HepG2 (cell line): ENCODE data around the gene SOBP. TPM values are rescaled to one million over a fixed set of nuclear protein-coding genes. Genes with fewer than 3 reads are reported as not detected.

Source experiments
- ATAC-seq: fragments of 200-7000 bp; cut with Tn5 transposase; 3 replicates; pipeline ENCODE4 v1.9.1; 2020; ENCODE audit warnings: mild to moderate bottlenecking, moderate library complexity
- BruUV-seq: library from RNA; stranded (reverse); fragments of 400-500 nt; replicated peaks from 2 replicates; lab custom pipeline; 2021; lab: Mats Ljungman, UMichigan
- CTCF ChIA-PET: fragments of 300-600 bp; formaldehyde crosslinking; extraction: SDS; loops from one replicate; lab custom pipeline; 2021; ENCODE audit warnings: low total read pairs, inconsistent platforms, low intra/inter-chr PET ratio; lab: Yijun Ruan, JAX
- POLR2A ChIA-PET: fragments of 350-600 bp; sonication (Branson Sonifier 250); formaldehyde crosslinking; loops from one replicate; lab custom pipeline; 2020; ENCODE audit warnings: antibody characterized with exemption, inconsistent platforms; lab: Yijun Ruan, JAX
- DNase-seq: peaks from one replicate; pipeline ENCODE4 v3.0.0-alpha.2; 2015; ENCODE audit warnings: low spot score
- FAIRE-seq: peaks from 3 replicates; lab custom pipeline; 2011; peaks lifted over from hg19 to GRCh38; lab: Jason Lieb, UNC
- H2AFZ ChIP-seq: one replicate; pipeline ENCODE4 v1.6.1; 2011; ENCODE audit warnings: low read length, inconsistent platforms
- H3K27ac ChIP-seq: fragments of 300-600 bp; 3 replicates; pipeline ENCODE4 v1.8.0; 2011; ENCODE audit warnings: mixed run types, mild to moderate bottlenecking, mixed read lengths, low read length, inconsistent platforms; ENCODE audit not compliant: insufficient read depth; ENCODE audit errors: extremely low read length
- H3K27me3 ChIP-seq, 2 experiments: fragments of 200-600 bp in 1 of 2; 2 replicates in 1 of 2; 3 replicates in 1 of 2; pipeline versions ENCODE4 v1.6.0 to v1.8.0; 2011; ENCODE audit warnings: low read length in 2 of 2, mild to moderate bottlenecking in 2 of 2, moderate library complexity in 2 of 2, inconsistent platforms in 1 of 2; ENCODE audit not compliant: insufficient read depth in 2 of 2, control insufficient read depth in 1 of 2
- H3K36me3 ChIP-seq, 2 experiments: fragments of 200-600 bp in 1 of 2; replicated peaks in 1 of 2; 2 replicates in 1 of 2; 3 replicates in 1 of 2; pipeline versions ENCODE4 v1.5.1 to v1.8.0; 2011; ENCODE audit warnings: low read length in 2 of 2, inconsistent platforms in 1 of 2; ENCODE audit not compliant: insufficient read depth in 2 of 2, control insufficient read depth in 1 of 2
- H3K4me1 ChIP-seq: 2 replicates; pipeline ENCODE4 v1.5.1; 2012; ENCODE audit warnings: low read length, inconsistent platforms; ENCODE audit not compliant: insufficient read depth
- H3K4me2 ChIP-seq: 2 replicates; pipeline ENCODE4 v1.6.0; 2011; ENCODE audit warnings: low read depth, low read length, inconsistent platforms
- H3K4me3 ChIP-seq, 3 experiments: fragments of 200-600 bp in 1 of 3; sonication (generic), shearing (Covaris generic) in 1 of 3; replicated peaks in 1 of 3; 2 replicates each; pipeline ENCODE4 v1.5.1; 2011 to 2016; ENCODE audit warnings: low read length in 3 of 3, inconsistent platforms in 2 of 3, low read depth in 2 of 3, mild to moderate bottlenecking in 2 of 3, control low read depth in 1 of 3, mixed read lengths in 1 of 3; ENCODE audit not compliant: insufficient read depth in 1 of 3
- H3K79me2 ChIP-seq: one replicate; pipeline ENCODE4 v1.6.1; 2011; ENCODE audit warnings: low read length, inconsistent platforms; ENCODE audit not compliant: insufficient read depth
- H3K9ac ChIP-seq: 2 replicates; pipeline ENCODE4 v1.6.0; 2011; ENCODE audit warnings: mild to moderate bottlenecking, low read depth, low read length, inconsistent platforms; ENCODE audit not compliant: insufficient read depth
- H3K9me3 ChIP-seq: 2 replicates; pipeline ENCODE4 v1.5.1; 2012; ENCODE audit warnings: mild to moderate bottlenecking, low read length
- H4K20me1 ChIP-seq: 2 replicates; pipeline ENCODE4 v1.6.0; 2011; ENCODE audit warnings: inconsistent platforms, mild to moderate bottlenecking, low read length, moderate library complexity; ENCODE audit not compliant: insufficient read depth
- FOXO4 ChIP-seq: sonication (generic); formaldehyde crosslinking; conservative IDR thresholded peaks from 2 replicates; pipeline ENCODE4 v1.8.1; 2023; ENCODE audit warnings: missing genetic modification reagents
- HMGXB4 ChIP-seq, 2 experiments: sonication (generic) in 1 of 2; formaldehyde crosslinking in 1 of 2; IDR thresholded peaks; 2 replicates each; pipeline versions ENCODE4 v1.4.0 to v1.6.1; 2018 to 2020; ENCODE audit warnings: missing genetic modification reagents in 2 of 2, borderline replicate concordance in 1 of 2, low read depth in 1 of 2, mild to moderate bottlenecking in 1 of 2, missing biosample characterization in 1 of 2
- KLF12 ChIP-seq: sonication (generic); formaldehyde crosslinking; IDR thresholded peaks from 2 replicates; pipeline ENCODE4 v1.4.0; 2020; ENCODE audit warnings: missing genetic modification reagents, borderline replicate concordance
- KMT2A ChIP-seq: sonication (generic); formaldehyde crosslinking; IDR thresholded peaks from 2 replicates; pipeline ENCODE4 v1.4.0; 2020; ENCODE audit warnings: missing genetic modification reagents
- MED1 ChIP-seq: sonication (generic); formaldehyde crosslinking; IDR thresholded peaks from 2 replicates; pipeline ENCODE4 v1.4.0; 2020; ENCODE audit warnings: missing genetic modification reagents
- MYC ChIP-seq: sonication (generic); formaldehyde crosslinking; IDR thresholded peaks from 2 replicates; pipeline ENCODE4 v1.9.0; 2021; ENCODE audit warnings: missing genetic modification reagents, borderline replicate concordance
- PHF21A ChIP-seq: sonication (generic); formaldehyde crosslinking; IDR thresholded peaks from 2 replicates; pipeline ENCODE4 v1.5.0; 2020; ENCODE audit warnings: mild to moderate bottlenecking, missing genetic modification reagents
- POGK ChIP-seq: sonication (generic); formaldehyde crosslinking; conservative IDR thresholded peaks from 2 replicates; pipeline ENCODE4 v1.8.0; 2022; ENCODE audit warnings: mild to moderate bottlenecking, moderate library complexity, missing genetic modification reagents
- ZNF550 ChIP-seq: sonication (generic); formaldehyde crosslinking; IDR thresholded peaks from 2 replicates; pipeline ENCODE4 v1.4.0; 2020; ENCODE audit warnings: mild to moderate bottlenecking, missing genetic modification reagents, borderline replicate concordance
- ZNF615 ChIP-seq: sonication (generic); formaldehyde crosslinking; IDR thresholded peaks from 2 replicates; pipeline ENCODE4 v1.5.0; 2020; ENCODE audit warnings: mild to moderate bottlenecking, missing genetic modification reagents, borderline replicate concordance
- ZNF788 ChIP-seq: sonication (generic); formaldehyde crosslinking; IDR thresholded peaks from 2 replicates; pipeline ENCODE4 v1.5.0; 2020; ENCODE audit warnings: mild to moderate bottlenecking, missing genetic modification reagents, borderline replicate concordance
- WGBS: methylation state at CpG from one replicate; pipeline ENCODE4 v1.1.6; 2017; ENCODE audit warnings: low lambda C conversion rate; 5-methylcytosine and 5-hydroxymethylcytosine counted together
- in situ Hi-C: cut with HindIII; loops from 2 replicates; pipeline ENCODE4 v1.10.0; 2017; ENCODE audit warnings: low pct_unique_long_range_greater_than_20kb; ENCODE audit not compliant: extremely low pct_ligation_motif_present
- intact Hi-C: fragments of 100-400 bp; cut with micrococcal nuclease; formaldehyde crosslinking; loops from one replicate; pipeline ENCODE4 v1.10.0; 2022; ENCODE audit not compliant: unreplicated experiment
- polyA plus RNA-seq, 8 experiments: library from polyadenylated mRNA; depleted of rRNA in 3 of 8; stranded (reverse) in 7 of 8; unstranded in 1 of 8; fragments of >200 nt; fragmentation: Illumina TruSeq in 4 of 8; extraction: Trizol in 4 of 8; gene quantifications; 2 replicates each; pipeline versions ENCODE4 v1.2.1 to v1.2.3, GENCODE V29; 2011 to 2016; ENCODE audit warnings: low read depth in 4 of 8, missing spikeins in 1 of 8, mixed read lengths in 1 of 8; ENCODE audit not compliant: insufficient read depth in 1 of 8
- total RNA-seq, 5 experiments: library from RNA; depleted of rRNA; stranded (reverse); fragments of >200 nt; fragmentation: Illumina TruSeq; extraction: Trizol; gene quantifications; 2 replicates each; pipeline ENCODE4 v1.2.3, GENCODE V29; 2016; ENCODE audit warnings: low read depth in 1 of 5

Gene SOBP
- total and polyA plus RNA-seq, 2 of the 13 experiments (the other 11 are each of a cell fraction or from before 2014, with no cell fraction given): 1.5 to 6.9 TPM

GRCh38 chr6:107495196-107495643 lies 5.3 kb downstream of the SOBP start:
- no peaks in the 10 kb centered on the region; the same call in 1 of the 2 replicates for H4K20me1 ChIP-seq
- in situ Hi-C loops: loop anchor here (5.0 kb wide), 1 partner anchor 37 kb away; no protein-coding TSS in a partner anchor
- BruUV-seq: no TSS peak
- no peaks in the 10 kb centered on the region for H3K27me3 ChIP-seq
- peak overlapping the region; percentile 28; the same call in 1 of the 2 replicates for H3K9ac ChIP-seq
- no peaks in the 10 kb centered on the region for H3K9me3 ChIP-seq
- H3K79me2 ChIP-seq: peaks cover 91% of the 10 kb centered on the region
- H3K4me1 ChIP-seq: peaks cover 63% of the 10 kb centered on the region
- FAIRE-seq: no peak
- ATAC-seq: no peak
- ChIA-PET POLR2A (interaction anchor here (3.3 to 4.9 kb wide), 2 partner anchors 36 to 44 kb away, joined by 41 to 50 read pairs; partner anchors contain the start of gene PDSS2), CTCF (no interaction called here)
- DNase-seq: no peak
- peak; percentile 27; the same call in 1 of the 2 replicates for TF ChIP-seq ZNF788 (CRISPR knock-in tag)
- 0 out of 2 replicates have a peak, but pooled peaks have one; percentile 27 for TF ChIP-seq POGK
- 0 out of 2 replicates have a peak, but pooled peaks have one; percentile 1 for TF ChIP-seq MED1 (CRISPR knock-in tag)
- 0 out of 2 replicates have a peak, but pooled peaks have one; percentile 26 for TF ChIP-seq ZNF615 (CRISPR knock-in tag)
- peak; percentile 42; the same call in 1 of the 2 replicates for TF ChIP-seq MYC (CRISPR knock-in tag)
- no peak for TF ChIP-seq ZNF550 (CRISPR knock-in tag)
- TF ChIP-seq PHF21A (CRISPR knock-in tag): 0 out of 2 replicates have a peak, but pooled peaks have one; percentile 26
- no peak for TF ChIP-seq FOXO4 (CRISPR knock-in tag)
- TF ChIP-seq HMGXB4 (CRISPR knock-in tag; IDR thresholded peaks at IDR 0.05; ENCODE audit: borderline replicate concordance in 1 of 2, low read depth in 1 of 2): no peak
- no peak for TF ChIP-seq KMT2A (CRISPR knock-in tag)
- TF ChIP-seq KLF12 (CRISPR knock-in tag): no peak
- H2AFZ ChIP-seq: no peak overlapping the region
- intact Hi-C loops: loop anchor here (10.0 kb wide), 1 partner anchor 180 kb away; no protein-coding TSS in a partner anchor
- 79% methylated on average over 7 of the region's 7 CpGs for WGBS
- peak overlapping the region; percentile 82 for H3K27ac ChIP-seq
- H3K36me3 ChIP-seq: no peaks in the 10 kb centered on the region; a peak in 1 of 5 replicates
- H3K4me2 ChIP-seq: peak overlapping the region; percentile 79
- peak overlapping the region in 2 of 3 experiments; percentile 11 to 94; a peak in 1 of 6 replicates for H3K4me3 ChIP-seq
